GM23248 (cell line): ENCODE measurements around the gene AK9. TPM values are rescaled to one million over a fixed set of nuclear protein-coding genes. Genes with fewer than 3 reads are reported as not detected.

Source experiments
- DNase-seq: peaks from one replicate; pipeline ENCODE4 v3.0.0-alpha.2; 2015
- H2AFZ ChIP-seq: fragments of 200-600 bp; sonication (generic); 2 replicates; pipeline ENCODE4 v1.6.1; 2016; ENCODE audit warnings: antibody characterized with exemption
- H3F3A ChIP-seq: fragments of 200-600 bp; sonication (generic); 2 replicates; pipeline ENCODE4 v1.6.1; 2016; ENCODE audit warnings: mild to moderate bottlenecking, antibody characterized with exemption, mixed run types; ENCODE audit not compliant: insufficient read depth
- H3K27ac ChIP-seq: fragments of 200-600 bp; sonication (generic); 2 replicates; pipeline ENCODE4 v1.5.1; 2016; ENCODE audit warnings: mild to moderate bottlenecking
- H3K27me3 ChIP-seq: fragments of 200-600 bp; sonication (generic); replicated peaks from 2 replicates; pipeline ENCODE4 v1.6.1; 2016; ENCODE audit warnings: mild to moderate bottlenecking; ENCODE audit not compliant: insufficient read depth
- H3K36me3 ChIP-seq: fragments of 200-600 bp; sonication (generic); 2 replicates; pipeline ENCODE4 v1.6.1; 2016; ENCODE audit warnings: low read depth, mild to moderate bottlenecking
- H3K4me1 ChIP-seq: fragments of 200-600 bp; sonication (generic); 2 replicates; pipeline ENCODE4 v1.6.1; 2016; ENCODE audit warnings: mild to moderate bottlenecking; ENCODE audit not compliant: insufficient read depth
- H3K4me2 ChIP-seq: fragments of 200-600 bp; sonication (generic); one replicate; pipeline ENCODE4 v1.6.1; 2016; ENCODE audit warnings: mild to moderate bottlenecking; ENCODE audit not compliant: unreplicated experiment
- H3K4me3 ChIP-seq: fragments of 200-600 bp; sonication (generic); 2 replicates; pipeline ENCODE4 v1.5.1; 2016; ENCODE audit warnings: mild to moderate bottlenecking
- H3K79me2 ChIP-seq: fragments of 200-600 bp; sonication (generic); 2 replicates; pipeline ENCODE4 v1.6.1; 2016; ENCODE audit warnings: mild to moderate bottlenecking; ENCODE audit not compliant: insufficient read depth
- H3K9ac ChIP-seq: fragments of 200-600 bp; sonication (generic); 2 replicates; pipeline ENCODE4 v1.6.1; 2016; ENCODE audit warnings: mild to moderate bottlenecking
- H3K9me2 ChIP-seq: fragments of 200-600 bp; sonication (generic); 2 replicates; pipeline ENCODE4 v1.6.1; 2016; ENCODE audit warnings: mixed run types, mild to moderate bottlenecking, moderate library complexity; ENCODE audit not compliant: insufficient read depth
- H3K9me3 ChIP-seq: fragments of 200-600 bp; sonication (generic); one replicate; pipeline ENCODE4 v1.6.1; 2017; ENCODE audit warnings: low read depth
- H4K20me1 ChIP-seq: fragments of 200-600 bp; sonication (generic); 2 replicates; pipeline ENCODE4 v1.6.0; 2016; ENCODE audit not compliant: insufficient read depth
- EZH2 ChIP-seq: fragments of 200-600 bp; sonication (generic); IDR thresholded peaks from 2 replicates; pipeline ENCODE4 v1.6.1; 2018; ENCODE audit warnings: antibody characterized with exemption, mild to moderate bottlenecking; ENCODE audit not compliant: insufficient read depth, poor library complexity, severe bottlenecking
- EZH2phosphoT487 ChIP-seq: fragments of 200-600 bp; sonication (generic); IDR thresholded peaks from 2 replicates; pipeline ENCODE4 v1.6.1; 2018; ENCODE audit warnings: antibody characterized with exemption, moderate library complexity, mild to moderate bottlenecking, low read depth; ENCODE audit not compliant: insufficient read depth
- WGBS, 2 experiments: methylation state at CpG; one replicate each; pipeline ENCODE4 v1.1.6; 2015 to 2017; ENCODE audit warnings: low lambda C conversion rate in 2 of 2, low coverage in 1 of 2; ENCODE audit errors: missing lambda C conversion rate in 2 of 2; 5-methylcytosine and 5-hydroxymethylcytosine counted together
- in situ Hi-C: fragments of 300-500 bp; cut with MboI; formaldehyde crosslinking; loops from 2 replicates; pipeline ENCODE4 v1.15.0; 2020
- polyA plus RNA-seq: library from polyadenylated mRNA; unstranded; fragments of >200 nt; fragmentation: Nextera tagmentation; extraction: Ambion mirVana; gene quantifications from 2 replicates; pipeline ENCODE4 v1.2.1, GENCODE V29; 2016
- total RNA-seq: library from RNA; depleted of rRNA; stranded (reverse); fragments of >200 nt; shearing (Covaris generic); gene quantifications from 2 replicates; pipeline ENCODE4 v1.2.3, GENCODE V29; 2014

The AK9 gene
- total and polyA plus RNA-seq, 2 experiments from 2014 or later = 3.6 to 7.2 TPM

DNA sequence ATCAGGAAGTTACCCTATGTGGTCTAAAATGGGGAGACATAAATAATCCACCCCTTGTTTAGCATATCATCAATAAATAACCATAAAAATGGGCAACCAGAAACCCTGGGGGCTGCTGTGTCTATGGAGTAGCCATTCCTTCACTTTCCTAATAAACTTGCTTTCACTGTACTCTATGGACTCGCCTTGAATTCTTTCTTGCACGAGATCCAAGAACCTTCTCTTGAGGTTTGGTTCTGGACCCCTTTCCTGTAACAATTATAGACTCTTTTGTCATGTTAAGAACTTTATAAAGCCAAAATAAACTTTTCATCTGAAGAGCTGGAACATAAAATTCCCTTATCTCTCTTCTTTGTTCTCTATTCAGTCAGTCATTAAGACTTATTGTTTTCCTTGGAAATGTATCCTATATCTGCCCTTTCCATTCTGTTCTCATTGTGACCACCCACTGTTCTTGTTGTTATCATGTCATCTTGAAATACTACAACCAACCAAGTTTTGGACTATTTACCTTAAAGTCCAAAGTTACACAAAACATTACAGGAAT is 178.7 kb downstream of the AK9 start:
- Histone ChIP-seq H3K9me3 (no peaks in the 10 kb centered on the region), H2AFZ (no peak overlapping the region), H3K27me3 (no peaks in the 10 kb centered on the region), H3K4me1 (peaks cover 28% of the 10 kb centered on the region), H3K27ac (no peak overlapping the region), H3F3A (peaks cover 5% of the 10 kb centered on the region; the same call in 1 of the 2 replicates), H3K4me3 (no peak overlapping the region), H3K4me2 (no peak overlapping the region), H4K20me1 (no peaks in the 10 kb centered on the region), H3K9me2 (no peaks in the 10 kb centered on the region), H3K9ac (no peak overlapping the region), H3K36me3 (no peaks in the 10 kb centered on the region), H3K79me2 (no peaks in the 10 kb centered on the region)
- in situ Hi-C loops = no loop called here
- DNase-seq = no peak
- TF ChIP-seq EZH2 (no peak), EZH2phosphoT487 (no peak)
- 79 to 88% methylated on average over 2 of the region's 2 CpGs for WGBS, 2 experiments

GRCh38 chr6:109511832-109512231 is 179.2 kb downstream of the AK9 start:
- no peak overlapping the region for H3K4me3 ChIP-seq
- H4K20me1 ChIP-seq = no peaks in the 10 kb centered on the region
- no peak overlapping the region for H2AFZ ChIP-seq
- H3K4me2 ChIP-seq = no peak overlapping the region
- no peaks in the 10 kb centered on the region for H3K36me3 ChIP-seq
- no peaks in the 10 kb centered on the region for H3K27me3 ChIP-seq
- H3K27ac ChIP-seq = no peak overlapping the region
- 53 to 56% methylated on average over 2 of the region's 2 CpGs for WGBS, 2 experiments
- TF ChIP-seq EZH2 (no peak), EZH2phosphoT487 (no peak)
- H3K9me2 ChIP-seq = no peaks in the 10 kb centered on the region
- no peaks in the 10 kb centered on the region for H3K9me3 ChIP-seq
- H3K4me1 ChIP-seq = peaks cover 28% of the 10 kb centered on the region
- no peak overlapping the region for H3K9ac ChIP-seq
- no peaks in the 10 kb centered on the region for H3K79me2 ChIP-seq
- in situ Hi-C loops = no loop called here
- no peak for DNase-seq
- H3F3A ChIP-seq = peaks cover 5% of the 10 kb centered on the region; the same call in 1 of the 2 replicates

DNA sequence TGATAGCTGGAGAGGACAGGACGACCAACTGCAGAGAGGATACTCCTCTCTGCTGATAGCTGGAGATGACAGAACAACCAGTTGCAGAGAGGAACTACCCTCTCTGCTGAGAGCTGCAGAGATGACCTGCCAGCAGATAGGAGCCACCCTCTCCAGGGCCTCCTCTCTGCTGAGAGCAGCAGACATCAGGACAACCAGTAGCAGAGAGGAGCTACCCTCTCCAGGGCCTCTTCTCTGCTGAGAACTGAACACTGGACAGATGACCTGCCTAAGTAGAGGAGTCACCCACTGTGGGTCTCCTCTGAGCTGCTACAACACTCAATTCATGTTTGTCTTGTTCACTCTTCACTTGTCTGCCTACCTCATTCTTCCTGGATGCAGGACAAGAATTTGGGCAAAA is 180.6 kb downstream of the AK9 start:
- peak overlapping the region; percentile 15 for H3K4me2 ChIP-seq
- 43 to 56% methylated on average over 1 of the region's 1 CpG for WGBS, 2 experiments
- H3K27ac ChIP-seq = no peak overlapping the region
- H2AFZ ChIP-seq = no peak overlapping the region
- peaks cover 18% of the 10 kb centered on the region for H3K4me1 ChIP-seq
- H3K4me3 ChIP-seq = no peak overlapping the region
- no peaks in the 10 kb centered on the region for H4K20me1 ChIP-seq
- H3K79me2 ChIP-seq = no peaks in the 10 kb centered on the region
- no peaks in the 10 kb centered on the region for H3K27me3 ChIP-seq
- H3F3A ChIP-seq = peaks cover 5% of the 10 kb centered on the region; the same call in 1 of the 2 replicates
- H3K9ac ChIP-seq = no peak overlapping the region
- peak; percentile 17 for DNase-seq
- H3K9me2 ChIP-seq = no peaks in the 10 kb centered on the region
- H3K9me3 ChIP-seq = no peaks in the 10 kb centered on the region
- TF ChIP-seq EZH2phosphoT487 = no peak
- TF ChIP-seq EZH2 = no peak
- no peaks in the 10 kb centered on the region for H3K36me3 ChIP-seq
- in situ Hi-C loops = no loop called here

GRCh38 chr6:109508166-109508860 is 182.7 kb downstream of the AK9 start:
- 52 to 57% methylated on average over 4 of the region's 4 CpGs for WGBS, 2 experiments
- in situ Hi-C loops = no loop called here
- H3F3A ChIP-seq = no peaks in the 10 kb centered on the region

More at GRCh38 chr6:109508166-109508860, 182.7 kb downstream of the AK9 start:
- no peak overlapping the region for H2AFZ ChIP-seq
- no peak overlapping the region for H3K27ac ChIP-seq
- H3K9me3 ChIP-seq = no peaks in the 10 kb centered on the region
- H3K4me3 ChIP-seq = no peak overlapping the region
- TF ChIP-seq EZH2phosphoT487 (no peak), EZH2 (no peak)
- H3K79me2 ChIP-seq = no peaks in the 10 kb centered on the region
- no peak overlapping the region for H3K4me2 ChIP-seq
- no peaks in the 10 kb centered on the region for H3K9me2 ChIP-seq
- peak; percentile 38 for DNase-seq
- H3K27me3 ChIP-seq = no peaks in the 10 kb centered on the region
- no peak overlapping the region for H3K9ac ChIP-seq
- H4K20me1 ChIP-seq = no peaks in the 10 kb centered on the region
- H3K4me1 ChIP-seq = peaks cover 10% of the 10 kb centered on the region; the same call in 1 of the 2 replicates
- H3K36me3 ChIP-seq = no peaks in the 10 kb centered on the region
